NCI-H2171 (cell line): ENCODE results near the gene NPIPB2.
A peak's percentile ranks its signal among the peaks of the same experiment; 100 is the strongest.
"Not testable (repeated sequence)": the region's sequence is repeated elsewhere in the genome, so short reads cannot be mapped to it uniquely, and the experiment has no call there.

Experiments used
- DNase-seq: peaks from one replicate; lab custom pipeline; 2025; lab: John Stamatoyannopoulos, UW

Gene NPIPB2

DNA sequence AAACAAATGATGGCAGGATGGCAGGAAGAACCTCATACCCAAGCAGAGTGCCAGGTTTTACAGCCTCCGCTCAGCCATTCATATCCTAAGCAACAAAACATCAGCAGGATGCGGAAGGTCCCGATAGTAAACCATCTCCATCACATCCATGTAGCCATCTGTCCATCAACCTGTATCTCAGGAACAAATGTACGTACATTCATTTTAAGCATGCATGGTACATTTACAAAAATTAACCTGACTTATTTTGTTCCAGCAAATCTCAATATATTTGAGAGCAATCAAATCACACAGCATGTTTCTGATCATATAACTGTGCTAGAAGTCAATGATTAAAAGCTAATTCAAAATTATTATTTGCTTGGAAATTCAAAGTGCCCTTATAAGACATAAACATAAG, at the start of gene NPIPB2:
Gene NPIPB2 (minus strand): TSS at position 101 of the 400 bp plus-strand sequence. CDS start 0 bp downstream, at position 101.
- not testable (repeated sequence) for DNase-seq

- no peak for DNase-seq
Measured at GRCh38 chr16:11990702-11991390, 49.0 kb upstream of the NPIPB2 start.

DNA sequence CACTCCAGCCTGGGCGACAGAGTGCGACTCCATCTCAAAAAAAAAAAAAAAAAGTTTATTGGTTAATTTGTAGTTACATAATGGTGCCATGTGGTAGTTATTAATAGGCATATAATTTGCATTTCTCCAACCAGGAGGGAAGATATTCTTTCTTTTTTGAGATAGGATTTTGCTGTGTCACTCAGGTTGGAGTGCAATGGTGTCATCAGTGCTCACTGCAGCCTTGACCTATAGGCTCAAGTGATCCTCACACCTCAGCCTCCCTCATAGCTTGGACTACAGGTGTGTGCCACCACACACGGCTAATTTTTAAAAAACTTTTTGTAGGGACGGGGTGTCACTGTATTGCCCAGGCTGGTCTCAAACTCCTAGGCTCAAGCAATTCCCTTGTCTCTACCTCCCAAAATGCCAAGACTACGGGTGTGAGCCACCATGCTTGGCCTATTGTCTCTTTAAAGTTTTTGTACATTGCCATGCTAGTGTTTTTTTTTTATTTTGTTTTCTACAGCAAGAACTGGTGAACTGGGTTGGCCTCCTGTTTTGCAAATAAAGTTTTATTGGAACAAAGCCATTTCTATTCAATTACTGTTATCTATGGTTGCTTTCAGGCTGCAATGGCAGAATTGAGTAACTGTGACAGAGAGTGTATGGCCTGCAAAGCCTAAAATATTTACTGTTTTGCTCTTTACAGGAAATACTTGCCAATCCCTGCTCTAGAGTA, 46.6 kb upstream of the NPIPB2 start:
- DNase-seq: no peak

DNA sequence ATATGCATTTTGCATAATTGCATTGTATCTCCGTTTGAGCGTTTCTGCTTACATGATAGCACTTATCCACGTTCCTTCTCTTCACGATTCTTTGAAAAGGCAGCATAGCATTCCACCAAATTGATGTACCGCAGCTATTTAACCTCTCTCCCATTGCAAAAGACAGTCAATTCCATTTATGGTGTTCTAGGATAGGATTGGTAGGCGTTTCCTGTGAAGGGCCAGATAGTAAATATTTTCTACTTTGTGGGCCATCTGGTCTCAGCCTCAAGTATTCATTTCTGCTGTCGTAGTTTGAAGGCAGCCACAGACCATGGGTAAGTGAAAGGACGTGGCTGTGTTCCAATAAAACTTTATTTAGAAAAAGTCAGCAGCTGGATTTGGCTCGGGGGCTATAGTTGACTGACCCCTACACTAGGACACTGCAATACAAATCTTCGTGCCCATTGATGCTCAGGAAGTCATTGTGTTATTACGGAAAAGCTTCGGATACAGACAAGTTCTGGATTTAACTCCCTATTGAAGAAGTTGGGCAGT, 44.7 kb upstream of the NPIPB2 start:
- DNase-seq: peak; percentile 26

GRCh38 chr16:11985250-11985649, 43.4 kb upstream of the NPIPB2 start:
- no peak for DNase-seq

- DNase-seq: no peak
Measured at GRCh38 chr16:11980136-11980844, 38.4 kb upstream of the NPIPB2 start.

DNA sequence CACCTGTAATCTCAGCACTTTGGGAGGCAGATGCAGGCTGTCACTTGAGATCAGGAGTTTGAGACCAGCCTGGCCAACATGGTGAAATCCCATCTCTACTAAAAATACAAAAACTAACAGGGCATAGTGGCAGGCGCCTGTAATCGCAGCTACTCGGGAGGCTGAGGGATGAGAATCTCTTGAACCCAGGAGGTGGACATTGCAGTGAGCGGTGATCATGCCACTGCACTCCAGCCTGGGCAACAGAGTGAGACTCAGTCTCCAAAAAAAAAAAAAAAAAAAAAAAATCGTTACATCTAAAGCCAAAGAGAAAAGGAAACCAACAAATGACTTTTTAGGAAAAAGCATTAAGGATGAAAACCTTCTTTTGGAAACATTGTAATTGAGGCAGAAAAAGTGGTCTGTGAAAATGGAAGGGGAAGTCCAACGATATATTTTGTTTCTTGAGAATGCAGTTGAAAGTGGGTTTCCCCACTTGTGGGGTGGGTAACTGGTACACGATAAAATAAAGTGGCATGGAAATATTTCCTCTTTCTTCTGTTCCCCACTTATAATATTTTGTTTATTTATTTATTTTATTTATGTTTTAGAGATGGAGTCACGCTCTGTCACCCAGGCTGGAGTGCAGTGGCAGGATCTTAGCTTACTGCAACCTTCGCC, 37.3 kb upstream of the NPIPB2 start:
- DNase-seq: no peak

GRCh38 chr16:11978080-11978479, 36.2 kb upstream of the NPIPB2 start:
- no peak for DNase-seq

DNA sequence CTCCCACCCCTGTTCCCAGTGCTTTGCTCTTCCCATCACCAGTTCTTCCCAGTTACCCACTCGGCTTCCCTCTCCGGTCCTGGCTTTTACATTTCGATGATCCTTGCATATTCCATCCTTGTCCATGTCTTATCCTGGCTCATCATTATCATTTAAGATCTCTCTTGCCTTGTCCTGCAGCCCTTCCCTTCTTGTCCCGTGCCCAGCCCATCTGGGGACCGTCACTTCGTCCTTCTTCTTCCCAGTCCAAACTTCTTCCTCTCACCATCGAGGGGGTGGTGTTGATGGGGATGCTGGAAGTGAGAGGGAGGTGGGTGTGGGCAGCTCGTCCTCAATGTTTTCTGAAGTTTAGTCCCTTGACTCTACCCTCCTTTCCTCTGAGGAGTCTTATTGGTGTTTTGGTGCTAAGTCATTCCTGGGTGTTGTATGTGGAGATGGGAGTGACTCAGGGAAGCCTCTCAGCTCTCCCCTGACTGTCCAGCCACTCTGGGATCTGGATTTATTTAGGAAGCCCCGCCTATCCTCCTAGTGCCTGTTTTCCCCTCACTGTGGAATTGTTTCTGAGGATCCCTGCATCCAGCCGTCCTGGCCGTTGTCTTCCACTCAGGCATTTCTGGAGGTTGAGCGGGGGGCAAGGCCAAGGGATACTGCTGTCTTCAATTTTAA, 35.7 kb upstream of the NPIPB2 start:
- DNase-seq: no peak

- no peak for DNase-seq
Measured at GRCh38 chr16:11976850-11977375, 35.1 kb upstream of the NPIPB2 start.

DNA sequence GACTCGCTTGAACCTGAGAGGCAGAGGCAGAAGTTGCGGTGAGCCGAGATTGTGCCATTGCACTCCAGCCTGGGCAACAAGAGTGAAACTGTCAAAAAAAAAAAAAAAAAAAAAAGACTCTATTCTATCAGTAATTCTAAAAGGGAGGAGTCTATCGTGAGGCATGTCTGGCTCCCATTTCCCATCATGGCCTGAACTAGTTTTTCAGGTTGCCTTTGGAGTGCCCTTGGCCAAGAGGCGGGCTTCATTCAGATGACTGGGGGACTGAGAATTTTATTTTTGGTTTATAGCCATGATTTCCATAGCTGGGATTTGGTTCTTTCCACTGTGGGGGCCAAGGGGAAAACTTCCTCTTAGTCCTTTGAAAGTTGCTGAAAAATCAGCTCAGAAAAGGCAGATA, 31.2 kb upstream of the NPIPB2 start:
- DNase-seq: no peak

DNA sequence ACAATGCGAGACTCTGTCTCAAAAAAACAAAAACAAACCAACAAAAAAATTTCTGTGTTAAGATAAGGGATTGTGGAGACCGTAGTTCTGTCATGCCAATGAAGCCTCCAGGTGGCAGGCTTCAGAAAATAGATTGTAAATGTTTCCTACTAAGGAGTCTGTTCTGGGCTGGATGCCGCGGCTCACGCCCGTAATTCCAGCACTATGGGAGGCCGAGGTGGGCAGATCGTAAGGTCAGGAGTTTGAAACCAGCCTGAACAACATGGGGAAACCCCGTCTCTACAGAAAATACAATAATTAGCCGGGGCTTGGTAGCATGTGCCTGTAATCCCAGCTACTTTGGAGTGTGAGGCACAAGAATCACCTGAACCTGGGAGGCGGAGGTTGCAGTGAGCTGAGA, 30.3 kb upstream of the NPIPB2 start:
- no peak for DNase-seq

GRCh38 chr16:11970292-11970691, 28.4 kb upstream of the NPIPB2 start:
- DNase-seq: not testable (repeated sequence)

GRCh38 chr16:11968577-11968976, 26.7 kb upstream of the NPIPB2 start:
- DNase-seq: no peak

- DNase-seq: no peak
Measured at GRCh38 chr16:11967195-11967911, 25.5 kb upstream of the NPIPB2 start.

- DNase-seq: no peak
Measured at GRCh38 chr16:11966173-11966572, 24.3 kb upstream of the NPIPB2 start.

DNA sequence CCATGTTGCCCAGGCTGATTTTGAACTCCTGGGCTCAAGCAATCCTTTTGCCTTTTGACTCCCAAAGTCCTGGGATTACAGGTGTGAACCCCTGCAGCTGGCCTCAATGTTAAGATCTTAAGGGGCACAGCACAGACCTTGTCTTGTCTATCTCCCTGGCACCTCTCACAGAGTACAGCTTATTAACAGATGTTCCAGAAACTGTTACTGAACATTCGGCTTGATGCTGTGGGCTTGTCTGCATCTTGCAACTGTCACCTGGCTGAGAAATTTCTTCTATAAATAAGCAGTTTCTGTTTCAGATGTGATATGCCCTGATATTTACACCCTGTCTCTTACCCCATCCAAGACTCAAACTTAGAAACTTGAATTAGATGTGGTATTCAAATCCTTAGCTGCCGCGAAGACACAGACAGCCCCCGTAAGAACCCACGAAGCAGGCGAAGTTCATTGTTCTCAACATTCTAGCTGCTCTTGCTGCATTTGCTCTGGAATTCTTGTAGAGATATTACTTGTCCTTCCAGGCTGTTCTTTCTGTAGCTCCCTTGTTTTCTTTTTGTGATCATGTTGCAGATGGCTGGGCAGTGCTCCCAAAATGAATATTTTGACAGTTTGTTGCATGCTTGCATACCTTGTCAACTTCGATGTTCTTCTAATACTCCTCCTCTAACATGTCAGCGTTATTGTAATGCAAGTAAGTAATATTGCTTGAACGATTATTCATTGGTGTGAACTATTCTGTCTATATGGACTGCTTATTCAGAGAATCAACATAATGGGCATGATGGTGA, 23.1 kb upstream of the NPIPB2 start, which contains the start of gene TNFRSF17:
Gene TNFRSF17 (plus strand): TSS at position 450 of the 791 bp plus-strand sequence. CDS start 115 bp downstream, at position 565.
- no peak for DNase-seq

GRCh38 chr16:11963706-11964105, 21.9 kb upstream of the NPIPB2 start:
- DNase-seq: no peak

- not testable (repeated sequence) for DNase-seq
Measured at GRCh38 chr16:11962978-11963377, 21.1 kb upstream of the NPIPB2 start.

DNA sequence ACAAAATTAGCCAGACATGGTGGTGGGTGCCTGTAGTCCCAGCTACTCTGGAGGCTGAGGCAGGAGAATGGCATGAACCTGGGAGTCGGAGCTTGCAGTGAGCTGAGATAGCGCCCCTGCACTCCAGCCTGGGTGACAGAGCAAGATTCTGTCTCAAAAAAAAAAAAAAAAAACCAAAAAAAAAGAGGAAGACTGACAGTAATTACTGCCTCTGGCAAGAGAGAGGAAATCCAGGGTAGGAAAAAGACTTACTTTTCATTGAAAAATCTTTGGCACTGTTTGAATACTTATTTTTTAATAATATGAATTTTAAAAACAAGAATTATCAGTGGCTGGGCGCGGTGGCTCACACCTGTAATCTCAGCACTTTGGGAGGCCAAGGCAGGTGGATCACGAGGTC, 20.6 kb upstream of the NPIPB2 start:
- not testable (repeated sequence) for DNase-seq
